PC-3 (cell line): Measurements from ENCODE around the gene FAM151A. TPM values are rescaled to one million over a fixed set of nuclear protein-coding genes. Genes with fewer than 3 reads are reported as not detected.

Experiments
- ATAC-seq: fragments of 200-7000 bp; cut with Tn5 transposase; 2 replicates; pipeline ENCODE4 v1.9.1; 2020; ENCODE audit warnings: mild to moderate bottlenecking, moderate library complexity
- BruUV-seq: library from RNA; stranded (reverse); fragments of 400-500 nt; replicated peaks from 2 replicates; lab custom pipeline; 2021; lab: Mats Ljungman, UMichigan
- CTCF ChIA-PET: fragments of 300-600 bp; sonication (Branson Sonifier 250); formaldehyde crosslinking; loops from one replicate; lab custom pipeline; 2022; ENCODE audit warnings: antibody characterized with exemption; lab: Charles Lee
- POLR2A ChIA-PET: fragments of 300-600 bp; sonication (Branson Sonifier 250); formaldehyde crosslinking; loops from one replicate; lab custom pipeline; 2022; ENCODE audit warnings: antibody characterized with exemption; ENCODE audit not compliant: unreplicated experiment; lab: Charles Lee
- DNase-seq: peaks from one replicate; pipeline ENCODE4 v3.0.0-alpha.2; 2015
- H2AFZ ChIP-seq: fragments of 300-600 bp; sonication (generic); 2 replicates; pipeline ENCODE4 v1.6.0; 2016; ENCODE audit warnings: antibody characterized with exemption, low read length
- H3F3A ChIP-seq: fragments of 300-600 bp; sonication (generic); one replicate; pipeline ENCODE4 v1.6.0; 2017; ENCODE audit warnings: antibody characterized with exemption, low read length, control low read depth, mild to moderate bottlenecking; ENCODE audit not compliant: unreplicated experiment
- H3K27ac ChIP-seq: fragments of 300-600 bp; sonication (generic); 2 replicates; pipeline ENCODE4 v1.5.1; 2016; ENCODE audit warnings: mild to moderate bottlenecking, low read length
- H3K27me3 ChIP-seq: fragments of 300-600 bp; sonication (generic); 2 replicates; pipeline ENCODE4 v1.6.1; 2016; ENCODE audit warnings: low read length, mixed read lengths
- H3K36me3 ChIP-seq: fragments of 300-600 bp; sonication (generic); 2 replicates; pipeline ENCODE4 v1.6.1; 2016; ENCODE audit warnings: low read depth, mixed run types, low read length, mixed read lengths
- H3K4me1 ChIP-seq: fragments of 300-600 bp; sonication (generic); 2 replicates; pipeline ENCODE4 v1.5.1; 2016; ENCODE audit warnings: low read length; ENCODE audit not compliant: insufficient read depth
- H3K4me2 ChIP-seq: fragments of 300-600 bp; sonication (generic); 2 replicates; pipeline ENCODE4 v1.6.0; 2016; ENCODE audit warnings: low read length
- H3K4me3 ChIP-seq: fragments of 300-600 bp; sonication (generic); 2 replicates; pipeline ENCODE4 v1.5.1; 2016; ENCODE audit warnings: mild to moderate bottlenecking, low read length, mixed read lengths
- H3K79me2 ChIP-seq: fragments of 300-600 bp; sonication (generic); 2 replicates; pipeline ENCODE4 v1.6.1; 2017; ENCODE audit warnings: low read length, mixed read lengths
- H3K9ac ChIP-seq: fragments of 300-600 bp; sonication (generic); 2 replicates; pipeline ENCODE4 v1.6.0; 2016; ENCODE audit warnings: mild to moderate bottlenecking, low read length
- H3K9me2 ChIP-seq: fragments of 300-600 bp; sonication (generic); replicated peaks from 2 replicates; pipeline ENCODE4 v1.6.1; 2016; ENCODE audit warnings: mixed run types, low read length, mixed read lengths
- H3K9me3 ChIP-seq: fragments of 300-600 bp; sonication (generic); 2 replicates; pipeline ENCODE4 v1.6.1; 2016; ENCODE audit warnings: low read length, mixed read lengths
- H4K20me1 ChIP-seq: fragments of 300-600 bp; sonication (generic); 2 replicates; pipeline ENCODE4 v1.6.1; 2016; ENCODE audit warnings: low read length, mixed read lengths
- EZH2 ChIP-seq: fragments of 300-600 bp; sonication (generic); IDR thresholded peaks from one replicate; pipeline ENCODE4 v1.6.1; 2017; ENCODE audit warnings: antibody characterized with exemption, mild to moderate bottlenecking, low read length; ENCODE audit not compliant: unreplicated experiment
- EZH2phosphoT487 ChIP-seq: fragments of 300-600 bp; sonication (generic); IDR thresholded peaks from 2 replicates; pipeline ENCODE4 v1.6.1; 2018; ENCODE audit warnings: mild to moderate bottlenecking, antibody characterized with exemption, low read length, borderline replicate concordance
- intact Hi-C: fragments of 100-400 bp; cut with micrococcal nuclease; formaldehyde crosslinking; loops from 2 replicates; pipeline ENCODE4 v1.9.0; 2023
- total RNA-seq: library from RNA; depleted of rRNA; stranded (reverse); fragments of >200 nt; gene quantifications from 2 replicates; pipeline ENCODE4 v1.2.3, GENCODE V29; 2014
- TF ChIP-seq, protein P1 (sequence below): fragments of 300-600 bp; sonication (generic); conservative IDR thresholded peaks from 2 replicates; pipeline ENCODE4 v1.5.1; 2017; ENCODE audit warnings: antibody characterized with exemption, low read depth, mild to moderate bottlenecking, low read length

Gene FAM151A
- total RNA-seq, 1 experiment from 2014 or later, result not detected

DNA sequence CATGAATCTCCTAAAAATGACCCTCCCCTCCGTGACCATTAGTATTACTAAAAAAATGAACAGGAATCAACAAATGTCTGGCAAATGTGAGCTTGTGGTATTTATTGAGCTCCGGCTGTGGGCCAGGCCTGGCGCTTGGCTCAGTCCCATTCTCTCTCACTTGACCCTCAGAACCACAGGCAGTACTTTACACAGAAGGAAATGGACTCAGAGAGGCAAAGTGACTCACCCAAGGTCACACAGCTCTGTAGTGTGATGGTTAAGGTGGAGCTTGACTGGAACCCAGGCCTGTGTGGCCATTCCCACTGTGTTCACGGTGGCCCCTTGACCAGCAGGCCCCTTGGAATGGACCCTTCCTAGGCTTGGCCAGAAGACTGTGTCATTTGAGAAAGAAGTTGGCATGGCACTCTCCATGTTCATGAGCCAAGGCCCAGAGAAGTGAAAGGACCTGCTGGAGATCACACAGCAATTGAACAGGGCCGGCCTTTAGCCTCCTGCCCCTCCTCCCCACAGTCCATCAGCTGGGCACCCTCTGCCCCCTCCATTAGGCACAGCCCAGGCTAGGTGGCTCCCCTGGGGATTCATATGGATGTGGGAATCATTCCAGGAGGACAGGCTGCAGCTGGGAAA lies 32.1 kb downstream of the FAM151A start:
- H3F3A ChIP-seq, result no peaks in the 10 kb centered on the region
- no peak for ATAC-seq
- DNase-seq, result no peak
- no peaks in the 10 kb centered on the region for H3K9me2 ChIP-seq
- BruUV-seq, result no TSS peak
- no peaks in the 10 kb centered on the region for H3K27me3 ChIP-seq
- H3K27ac ChIP-seq, result no peak overlapping the region
- no peak overlapping the region for H2AFZ ChIP-seq
- intact Hi-C loops, result no loop called here
- H3K36me3 ChIP-seq, result no peaks in the 10 kb centered on the region
- H3K4me1 ChIP-seq, result no peaks in the 10 kb centered on the region
- CTCF ChIA-PET, result no interaction called here
- TF ChIP-seq, protein P1, sequence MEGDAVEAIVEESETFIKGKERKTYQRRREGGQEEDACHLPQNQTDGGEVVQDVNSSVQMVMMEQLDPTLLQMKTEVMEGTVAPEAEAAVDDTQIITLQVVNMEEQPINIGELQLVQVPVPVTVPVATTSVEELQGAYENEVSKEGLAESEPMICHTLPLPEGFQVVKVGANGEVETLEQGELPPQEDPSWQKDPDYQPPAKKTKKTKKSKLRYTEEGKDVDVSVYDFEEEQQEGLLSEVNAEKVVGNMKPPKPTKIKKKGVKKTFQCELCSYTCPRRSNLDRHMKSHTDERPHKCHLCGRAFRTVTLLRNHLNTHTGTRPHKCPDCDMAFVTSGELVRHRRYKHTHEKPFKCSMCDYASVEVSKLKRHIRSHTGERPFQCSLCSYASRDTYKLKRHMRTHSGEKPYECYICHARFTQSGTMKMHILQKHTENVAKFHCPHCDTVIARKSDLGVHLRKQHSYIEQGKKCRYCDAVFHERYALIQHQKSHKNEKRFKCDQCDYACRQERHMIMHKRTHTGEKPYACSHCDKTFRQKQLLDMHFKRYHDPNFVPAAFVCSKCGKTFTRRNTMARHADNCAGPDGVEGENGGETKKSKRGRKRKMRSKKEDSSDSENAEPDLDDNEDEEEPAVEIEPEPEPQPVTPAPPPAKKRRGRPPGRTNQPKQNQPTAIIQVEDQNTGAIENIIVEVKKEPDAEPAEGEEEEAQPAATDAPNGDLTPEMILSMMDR, result no peak
- no peak for TF ChIP-seq EZH2
- TF ChIP-seq EZH2phosphoT487, result no peak
- no peak overlapping the region for H3K9ac ChIP-seq
- no peaks in the 10 kb centered on the region for H4K20me1 ChIP-seq
- no peak overlapping the region for H3K4me2 ChIP-seq
- no peak overlapping the region for H3K4me3 ChIP-seq
- POLR2A ChIA-PET, result no interaction called here
- no peaks in the 10 kb centered on the region for H3K9me3 ChIP-seq
- H3K79me2 ChIP-seq, result no peaks in the 10 kb centered on the region

DNA sequence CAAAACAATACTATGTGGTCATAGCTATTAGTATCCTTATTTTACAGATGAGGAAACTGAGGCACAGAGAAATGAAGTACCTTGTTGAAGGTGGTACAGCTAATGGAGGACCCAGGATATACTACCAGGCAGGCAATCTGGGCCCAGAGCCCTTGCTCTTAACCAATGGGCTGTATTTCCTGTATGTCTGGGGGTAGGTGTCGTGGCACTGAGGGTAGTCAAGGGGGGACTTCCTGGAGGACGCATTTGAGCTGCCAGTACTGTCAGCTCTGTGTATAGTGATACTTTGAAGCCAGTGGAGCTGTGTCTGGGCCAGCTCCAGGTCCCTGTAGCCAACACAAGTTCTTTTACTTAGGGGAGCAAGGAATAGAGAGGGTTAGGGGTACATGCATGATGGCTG lies 34.9 kb downstream of the FAM151A start:
- no peaks in the 10 kb centered on the region for H3K9me3 ChIP-seq
- ATAC-seq, result no peak
- H3K27me3 ChIP-seq, result no peaks in the 10 kb centered on the region
- no TSS peak for BruUV-seq
- no peak for DNase-seq
- H3K27ac ChIP-seq, result no peak overlapping the region
- no peaks in the 10 kb centered on the region for H3K9me2 ChIP-seq
- no peak overlapping the region for H2AFZ ChIP-seq
- intact Hi-C loops, result no loop called here
- H3F3A ChIP-seq, result no peaks in the 10 kb centered on the region
- no peaks in the 10 kb centered on the region for H3K36me3 ChIP-seq
- TF ChIP-seq, protein P1, result no peak
- TF ChIP-seq EZH2phosphoT487, result no peak
- TF ChIP-seq EZH2, result no peak
- H3K79me2 ChIP-seq, result no peaks in the 10 kb centered on the region
- H3K4me3 ChIP-seq, result no peak overlapping the region
- H4K20me1 ChIP-seq, result no peaks in the 10 kb centered on the region
- H3K4me2 ChIP-seq, result no peak overlapping the region
- H3K9ac ChIP-seq, result no peak overlapping the region
- ChIA-PET POLR2A (no interaction called here), CTCF (no interaction called here)
- no peaks in the 10 kb centered on the region for H3K4me1 ChIP-seq
